PC-9 (cell line): Measurements from ENCODE around the gene CD2AP. TPM values are rescaled to one million over a fixed set of nuclear protein-coding genes. Genes with fewer than 3 reads are reported as not detected.
A peak's percentile ranks its signal among the peaks of the same experiment; 100 is the strongest.

Source experiments
- BruUV-seq: library from RNA; stranded (reverse); fragments of 400-500 nt; replicated peaks from 2 replicates; lab custom pipeline; 2021; lab: Mats Ljungman, UMichigan
- CTCF ChIA-PET: fragments of 300-600 bp; sonication (Branson Sonifier 250); formaldehyde crosslinking; loops from one replicate; lab custom pipeline; 2022; ENCODE audit warnings: antibody characterized with exemption; lab: Charles Lee
- POLR2A ChIA-PET: fragments of 300-600 bp; sonication (Branson Sonifier 250); formaldehyde crosslinking; loops from one replicate; lab custom pipeline; 2022; ENCODE audit warnings: antibody characterized with exemption; ENCODE audit not compliant: unreplicated experiment; lab: Charles Lee
- DNase-seq, 2 experiments: peaks; one replicate each; pipeline versions ENCODE4 v3.0.0 to v3.0.0-alpha.2; 2015 to 2022; ENCODE audit warnings: mixed read lengths in 1 of 2
- H2AFZ ChIP-seq: fragments of 200-600 bp; sonication (generic); 2 replicates; pipeline ENCODE4 v1.8.1; 2017; ENCODE audit warnings: antibody characterized with exemption
- H3F3A ChIP-seq: fragments of 200-600 bp; sonication (generic); 2 replicates; pipeline ENCODE4 v1.8.1; 2017; ENCODE audit warnings: antibody characterized with exemption, mild to moderate bottlenecking, low read depth; ENCODE audit not compliant: insufficient read depth
- H3K27ac ChIP-seq: fragments of 200-600 bp; sonication (generic); 2 replicates; pipeline ENCODE4 v1.6.1; 2016; ENCODE audit warnings: mixed run types
- H3K27me3 ChIP-seq: fragments of 200-600 bp; sonication (generic); 2 replicates; pipeline ENCODE4 v1.6.1; 2016; ENCODE audit warnings: low read depth, mixed run types; ENCODE audit not compliant: insufficient read depth
- H3K36me3 ChIP-seq: fragments of 200-600 bp; sonication (generic); 2 replicates; pipeline ENCODE4 v1.6.1; 2016; ENCODE audit warnings: low read depth, mixed run types
- H3K4me1 ChIP-seq: fragments of 200-600 bp; sonication (generic); replicated peaks from 2 replicates; pipeline ENCODE4 v1.6.1; 2016; ENCODE audit warnings: mixed run types; ENCODE audit not compliant: insufficient read depth
- H3K4me2 ChIP-seq: fragments of 200-600 bp; sonication (generic); 2 replicates; pipeline ENCODE4 v1.6.1; 2017; ENCODE audit warnings: mixed run types
- H3K4me3 ChIP-seq: fragments of 200-600 bp; sonication (generic); 2 replicates; pipeline ENCODE4 v1.6.1; 2016; ENCODE audit warnings: mixed run types
- H3K79me2 ChIP-seq: fragments of 200-600 bp; sonication (generic); 2 replicates; pipeline ENCODE4 v1.6.1; 2017; ENCODE audit warnings: low read depth, mixed run types
- H3K9me2 ChIP-seq: fragments of 200-600 bp; sonication (generic); 2 replicates; pipeline ENCODE4 v1.8.1; 2017; ENCODE audit warnings: mild to moderate bottlenecking; ENCODE audit not compliant: insufficient read depth
- H3K9me3 ChIP-seq: fragments of 200-600 bp; sonication (generic); 2 replicates; pipeline ENCODE4 v1.8.1; 2016; ENCODE audit warnings: low read depth; ENCODE audit not compliant: insufficient read depth
- H4K20me1 ChIP-seq: fragments of 200-600 bp; sonication (generic); 2 replicates; pipeline ENCODE4 v1.8.1; 2017; ENCODE audit not compliant: insufficient read depth
- EZH2 ChIP-seq: fragments of 200-600 bp; sonication (generic); IDR thresholded peaks from 2 replicates; pipeline ENCODE4 v1.8.0; 2017; ENCODE audit warnings: antibody characterized with exemption, low read depth
- intact Hi-C: fragments of 100-400 bp; cut with micrococcal nuclease; formaldehyde crosslinking; loops from one replicate; pipeline ENCODE4 v1.10.0; 2022; ENCODE audit not compliant: unreplicated experiment
- total RNA-seq: library from RNA; stranded (reverse); gene quantifications from 2 replicates; pipeline ENCODE4 v1.2.3, GENCODE V29; 2021
- TF ChIP-seq, protein P1 (sequence below): fragments of 200-600 bp; sonication (generic); conservative IDR thresholded peaks from 2 replicates; pipeline ENCODE4 v1.6.1; 2017; ENCODE audit warnings: mixed run types, antibody characterized with exemption, mild to moderate bottlenecking, moderate library complexity

CD2AP gene
- total RNA-seq, 1 experiment from 2014 or later: 55.5 TPM

DNA sequence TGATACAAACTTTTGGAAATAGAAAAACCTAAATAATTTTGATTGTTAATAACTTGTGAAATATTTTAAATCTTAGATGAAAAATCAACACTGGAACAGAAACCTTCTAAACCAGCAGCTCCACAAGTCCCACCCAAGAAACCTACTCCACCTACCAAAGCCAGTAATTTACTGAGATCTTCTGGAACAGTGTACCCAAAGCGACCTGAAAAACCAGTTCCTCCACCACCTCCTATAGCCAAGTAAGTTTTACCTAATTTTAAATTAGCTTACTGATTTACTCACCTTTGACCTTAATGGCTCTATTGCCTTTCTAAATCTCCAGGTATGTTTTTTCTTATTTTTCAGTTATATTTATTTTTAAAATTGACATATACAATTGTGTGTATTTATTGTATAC lies 118.2 kb downstream of the CD2AP start:
- no TSS peak for BruUV-seq
- Histone ChIP-seq H3K27ac (no peak overlapping the region), H3K4me1 (peaks cover 16% of the 10 kb centered on the region), H3K9me2 (no peaks in the 10 kb centered on the region), H3F3A (no peaks in the 10 kb centered on the region), H3K4me2 (no peak overlapping the region), H2AFZ (no peak overlapping the region), H3K27me3 (no peaks in the 10 kb centered on the region), H3K36me3 (peaks cover 59% of the 10 kb centered on the region; the same call in 1 of the 2 replicates), H4K20me1 (no peaks in the 10 kb centered on the region), H3K9me3 (no peaks in the 10 kb centered on the region), H3K79me2 (no peaks in the 10 kb centered on the region), H3K4me3 (no peak overlapping the region)
- DNase-seq: peak; percentile 6 to 69
- ChIA-PET CTCF (no interaction called here), POLR2A (no interaction called here)
- TF ChIP-seq, protein P1, sequence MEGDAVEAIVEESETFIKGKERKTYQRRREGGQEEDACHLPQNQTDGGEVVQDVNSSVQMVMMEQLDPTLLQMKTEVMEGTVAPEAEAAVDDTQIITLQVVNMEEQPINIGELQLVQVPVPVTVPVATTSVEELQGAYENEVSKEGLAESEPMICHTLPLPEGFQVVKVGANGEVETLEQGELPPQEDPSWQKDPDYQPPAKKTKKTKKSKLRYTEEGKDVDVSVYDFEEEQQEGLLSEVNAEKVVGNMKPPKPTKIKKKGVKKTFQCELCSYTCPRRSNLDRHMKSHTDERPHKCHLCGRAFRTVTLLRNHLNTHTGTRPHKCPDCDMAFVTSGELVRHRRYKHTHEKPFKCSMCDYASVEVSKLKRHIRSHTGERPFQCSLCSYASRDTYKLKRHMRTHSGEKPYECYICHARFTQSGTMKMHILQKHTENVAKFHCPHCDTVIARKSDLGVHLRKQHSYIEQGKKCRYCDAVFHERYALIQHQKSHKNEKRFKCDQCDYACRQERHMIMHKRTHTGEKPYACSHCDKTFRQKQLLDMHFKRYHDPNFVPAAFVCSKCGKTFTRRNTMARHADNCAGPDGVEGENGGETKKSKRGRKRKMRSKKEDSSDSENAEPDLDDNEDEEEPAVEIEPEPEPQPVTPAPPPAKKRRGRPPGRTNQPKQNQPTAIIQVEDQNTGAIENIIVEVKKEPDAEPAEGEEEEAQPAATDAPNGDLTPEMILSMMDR: no peak
- TF ChIP-seq EZH2: no peak
- intact Hi-C loops: no loop called here

DNA sequence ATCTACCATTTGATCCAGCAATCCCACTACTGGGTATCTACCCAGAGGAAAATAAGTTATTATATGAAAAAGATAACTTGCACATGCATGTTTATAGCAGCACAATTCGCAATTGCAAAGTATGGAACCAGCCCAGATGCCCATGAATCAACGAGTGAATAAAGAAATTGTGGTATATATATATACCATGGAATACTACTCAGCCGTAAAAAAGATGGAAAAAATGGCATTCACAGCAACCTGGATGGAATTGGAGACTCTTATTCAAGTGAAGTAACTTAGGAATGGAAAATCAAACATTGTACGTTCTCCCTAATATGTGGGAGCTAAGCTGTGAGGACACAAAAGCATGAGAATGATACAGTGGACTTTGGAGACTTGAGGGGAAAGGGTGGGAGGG lies 120.8 kb downstream of the CD2AP start:
- Histone ChIP-seq H3K4me2 (no peak overlapping the region), H3K9me3 (no peaks in the 10 kb centered on the region), H4K20me1 (no peaks in the 10 kb centered on the region), H2AFZ (no peak overlapping the region), H3F3A (peaks cover 6% of the 10 kb centered on the region), H3K27ac (no peak overlapping the region), H3K36me3 (peaks cover 48% of the 10 kb centered on the region; the same call in 1 of the 2 replicates), H3K4me3 (no peak overlapping the region), H3K4me1 (peaks cover 16% of the 10 kb centered on the region), H3K27me3 (no peaks in the 10 kb centered on the region), H3K9me2 (no peaks in the 10 kb centered on the region), H3K79me2 (no peaks in the 10 kb centered on the region)
- ChIA-PET POLR2A (no interaction called here), CTCF (no interaction called here)
- intact Hi-C loops: no loop called here
- TF ChIP-seq EZH2: no peak
- TF ChIP-seq, protein P1: no peak
- BruUV-seq: no TSS peak
- no peak for DNase-seq

DNA sequence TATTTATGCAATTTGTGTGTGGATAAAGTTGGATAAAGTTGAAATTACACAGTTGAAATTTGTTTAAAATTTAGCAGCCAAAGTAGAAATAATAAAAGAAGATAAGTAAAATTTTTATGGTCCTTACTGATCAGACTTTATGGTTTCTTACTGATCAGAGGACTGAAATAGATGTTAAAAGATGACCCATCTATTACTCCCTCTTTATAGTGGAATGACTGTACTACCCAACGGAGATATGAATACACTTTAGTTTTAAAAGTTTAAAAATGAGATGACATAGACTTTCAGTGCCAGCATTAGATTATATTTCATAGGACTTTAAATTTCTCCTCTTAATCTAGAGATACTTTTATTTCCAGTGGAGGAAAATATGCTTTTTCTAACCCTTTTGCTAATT lies 121.9 kb downstream of the CD2AP start:
- intact Hi-C loops: no loop called here
- no peaks in the 10 kb centered on the region for H3K9me2 ChIP-seq
- H3K36me3 ChIP-seq: peaks cover 42% of the 10 kb centered on the region; the same call in 1 of the 2 replicates
- POLR2A ChIA-PET: no interaction called here
- DNase-seq: no peak
- CTCF ChIA-PET: no interaction called here
- no peak overlapping the region for H3K4me2 ChIP-seq
- H2AFZ ChIP-seq: no peak overlapping the region
- 0 out of 2 replicates have a peak overlapping the region, but pooled peaks have one; percentile 16 for H3K27ac ChIP-seq
- H3K4me3 ChIP-seq: no peak overlapping the region
- peaks cover 6% of the 10 kb centered on the region for H3F3A ChIP-seq
- TF ChIP-seq, protein P1: no peak
- TF ChIP-seq EZH2: no peak
- no TSS peak for BruUV-seq
- peaks cover 15% of the 10 kb centered on the region for H3K4me1 ChIP-seq
- no peaks in the 10 kb centered on the region for H3K27me3 ChIP-seq
- no peaks in the 10 kb centered on the region for H4K20me1 ChIP-seq
- H3K79me2 ChIP-seq: no peaks in the 10 kb centered on the region
- H3K9me3 ChIP-seq: no peaks in the 10 kb centered on the region
